Tongue (tissue), 2 donors: ENCODE results near the gene LZTS3. TPM values are rescaled to one million over a fixed set of nuclear protein-coding genes. Genes with fewer than 3 reads are reported as not detected.
"Not testable (repeated sequence)": the region's sequence is repeated elsewhere in the genome, so short reads cannot be mapped to it uniquely, and the experiment has no call there.

Source experiments
- DNase-seq: peaks from one replicate; pipeline ENCODE4 v3.0.0-alpha.2; 2015
- total RNA-seq: library from RNA; depleted of rRNA; stranded (reverse); fragments of >200 nt; gene quantifications from one replicate; pipeline ENCODE4 v1.2.3, GENCODE V29; 2014

Gene LZTS3
- 5.9 TPM for total RNA-seq

DNA sequence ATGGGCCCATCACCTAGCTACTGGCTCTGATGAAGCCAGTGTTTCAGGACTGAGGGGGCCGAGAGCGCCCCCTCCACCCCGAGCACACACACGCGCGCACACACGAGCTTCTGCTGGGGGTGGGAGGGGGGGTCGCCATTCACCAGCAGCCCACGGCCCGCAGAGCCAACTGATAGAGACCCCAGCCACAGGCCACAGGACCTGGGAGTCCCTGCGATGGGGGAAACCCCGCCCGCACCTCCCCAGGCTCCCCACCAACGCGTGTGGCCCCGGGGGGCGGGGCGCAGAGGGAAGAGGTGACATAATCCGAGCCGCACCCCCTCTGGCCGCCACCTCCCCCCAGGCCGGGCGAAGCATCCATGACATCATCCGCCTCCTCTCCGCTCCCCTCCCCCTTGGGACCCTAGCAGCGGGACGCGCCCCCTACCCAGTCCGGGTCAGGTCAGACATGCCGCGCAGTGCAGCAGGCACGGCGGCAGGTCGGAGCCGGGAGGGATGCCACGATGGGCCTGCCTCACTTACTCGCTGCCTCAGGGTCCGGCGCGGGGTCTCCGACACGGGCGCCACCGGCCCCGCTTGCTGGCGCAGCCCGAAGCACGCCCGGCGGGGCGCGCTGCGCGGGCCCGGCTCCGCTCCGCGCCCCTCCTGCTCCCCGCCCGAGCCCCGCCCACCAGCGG is at the start of gene LZTS3:
Gene LZTS3 (minus strand): TSS at position 617 of the 677 bp plus-strand sequence. CDS start 6,386 bp downstream, outside the sequence.
- peak; percentile 82 for DNase-seq

DNA sequence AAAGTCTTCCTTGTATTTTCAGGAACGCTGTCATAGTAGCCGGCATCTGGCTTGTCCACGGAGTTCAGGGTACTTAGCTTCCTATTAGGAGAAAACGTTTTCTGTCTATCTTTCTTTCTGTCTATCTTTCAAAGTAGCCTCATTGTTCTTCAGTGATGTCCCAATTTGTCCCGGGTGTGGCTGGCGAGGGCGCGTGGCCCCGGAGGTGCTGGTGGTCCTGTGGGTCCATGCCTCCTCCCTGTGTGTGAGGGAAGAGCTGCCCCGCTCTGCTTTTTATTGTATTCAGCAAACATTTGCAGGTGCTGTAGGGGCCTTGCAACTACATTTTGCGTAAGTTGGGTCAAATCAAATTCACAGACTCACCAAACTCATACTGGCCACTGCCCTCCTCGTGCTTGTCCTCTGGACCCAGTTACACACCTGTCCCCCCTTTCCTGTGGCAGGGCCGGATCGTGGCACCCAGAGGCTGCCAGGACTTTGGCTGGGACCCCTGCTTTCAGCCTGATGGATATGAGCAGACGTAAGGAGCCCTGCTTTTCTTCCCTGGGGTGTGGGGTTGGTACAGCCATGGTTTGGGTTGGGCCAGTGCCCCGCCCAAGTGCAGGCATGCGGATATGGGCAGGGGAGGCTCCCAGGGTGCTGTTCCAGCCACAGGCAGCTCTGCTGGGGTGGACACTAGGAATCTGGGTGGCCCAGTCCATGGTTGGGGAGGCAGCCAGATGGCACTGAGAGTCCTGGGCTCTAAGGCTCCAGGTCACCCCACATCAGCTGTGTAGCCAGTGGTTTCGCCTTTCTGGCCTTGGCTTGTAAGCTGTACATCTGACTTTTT is 48.3 kb upstream of the LZTS3 start:
- DNase-seq: no peak

DNA sequence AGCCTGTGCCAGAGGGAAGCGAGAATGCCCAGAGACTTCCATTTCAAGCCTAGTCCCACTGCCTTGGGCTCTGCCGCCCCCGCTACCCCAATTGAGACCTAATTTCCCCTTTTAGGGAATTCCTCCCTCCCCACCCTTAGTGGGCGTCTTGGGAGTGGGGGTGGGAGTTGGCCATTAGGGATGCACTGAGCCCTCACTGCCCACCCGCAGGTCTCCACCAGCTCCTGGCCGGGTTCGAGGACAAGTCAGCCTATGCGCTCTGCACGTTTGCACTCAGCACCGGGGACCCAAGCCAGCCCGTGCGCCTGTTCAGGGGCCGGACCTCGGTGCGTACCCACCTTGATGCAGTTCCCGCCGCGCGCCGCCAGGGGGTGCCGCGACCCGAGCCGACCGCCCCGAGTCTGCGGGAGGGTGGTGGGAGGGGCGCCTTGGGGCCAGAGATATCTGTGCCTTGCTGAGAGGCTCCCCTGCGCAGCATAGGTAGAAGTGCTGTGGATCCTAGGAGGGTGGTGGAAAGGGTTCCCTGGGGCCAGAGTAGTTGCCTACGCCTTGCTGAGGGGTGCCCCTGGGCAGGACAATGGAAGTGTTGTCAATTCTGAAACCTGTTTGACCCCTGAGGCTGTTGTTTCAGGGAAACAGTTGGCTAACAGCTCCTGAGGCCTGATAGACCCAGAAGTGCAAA is 45.1 kb upstream of the LZTS3 start:
- DNase-seq: peak; percentile 50

DNA sequence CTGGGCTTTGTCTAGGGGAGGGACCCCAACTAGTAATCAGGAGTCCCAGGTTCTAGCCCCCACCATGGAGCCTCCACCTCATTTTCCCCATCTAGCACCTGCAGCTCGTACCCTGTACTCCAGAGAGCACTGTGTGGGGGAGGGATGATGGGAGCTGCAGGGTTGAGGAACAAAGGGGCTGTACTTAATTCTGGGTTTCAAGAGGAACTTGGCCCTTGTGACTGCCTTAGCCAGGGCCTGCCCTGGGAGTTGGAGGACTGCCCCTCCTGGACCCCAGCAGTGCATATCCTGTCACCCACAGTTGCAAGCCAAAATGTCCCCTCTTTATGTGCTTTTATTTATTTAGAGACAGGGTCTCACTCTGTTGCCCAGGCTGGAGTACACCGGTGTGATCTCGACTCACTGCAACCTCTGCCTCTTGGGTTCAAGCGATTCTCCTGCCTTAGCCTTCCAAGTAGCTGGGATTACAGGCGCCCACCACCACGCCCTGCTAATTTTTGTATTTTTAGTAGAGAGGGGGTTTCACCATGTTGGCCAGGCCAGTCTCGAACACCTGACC is 42.1 kb upstream of the LZTS3 start:
- DNase-seq: not testable (repeated sequence)

DNA sequence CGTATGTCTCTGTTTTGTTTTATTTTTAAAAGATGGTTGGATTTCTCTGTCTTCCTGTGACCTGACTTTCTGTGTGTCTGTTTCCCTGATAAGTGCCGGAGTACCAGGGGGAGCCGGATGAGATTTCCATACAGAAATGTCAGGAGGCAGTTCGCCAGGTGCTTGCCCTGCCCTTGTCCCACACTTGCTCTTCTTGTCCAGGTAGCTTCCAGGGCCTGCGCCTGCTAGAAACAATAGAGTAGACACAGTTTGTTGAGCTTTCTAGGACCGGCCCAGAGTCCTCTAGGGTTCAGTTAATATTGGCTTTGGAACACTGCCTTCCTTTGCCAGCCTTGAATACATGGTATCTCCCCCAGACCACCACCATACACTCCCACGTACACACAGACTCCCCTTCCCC is 39.9 kb upstream of the LZTS3 start:
- no peak for DNase-seq

DNA sequence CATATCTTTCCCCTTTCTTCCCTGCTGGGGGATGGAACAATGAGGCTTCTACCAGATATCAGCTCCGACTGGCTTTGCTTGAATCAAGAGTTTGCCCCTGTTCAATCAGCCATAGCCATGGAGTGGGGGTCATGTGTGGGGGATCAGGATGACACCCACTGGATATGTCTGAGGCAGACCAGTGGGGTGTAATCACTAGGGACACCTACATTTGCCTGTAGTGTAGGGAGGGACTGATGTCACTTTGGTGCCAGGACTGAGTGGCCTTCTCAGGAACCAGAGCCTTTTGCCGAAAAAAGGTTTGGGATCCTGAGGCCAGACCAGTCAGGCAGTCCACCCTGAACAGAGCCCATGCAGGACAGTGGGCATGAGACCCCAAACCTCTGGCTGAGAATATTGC is 37.0 kb upstream of the LZTS3 start:
- no peak for DNase-seq

DNA sequence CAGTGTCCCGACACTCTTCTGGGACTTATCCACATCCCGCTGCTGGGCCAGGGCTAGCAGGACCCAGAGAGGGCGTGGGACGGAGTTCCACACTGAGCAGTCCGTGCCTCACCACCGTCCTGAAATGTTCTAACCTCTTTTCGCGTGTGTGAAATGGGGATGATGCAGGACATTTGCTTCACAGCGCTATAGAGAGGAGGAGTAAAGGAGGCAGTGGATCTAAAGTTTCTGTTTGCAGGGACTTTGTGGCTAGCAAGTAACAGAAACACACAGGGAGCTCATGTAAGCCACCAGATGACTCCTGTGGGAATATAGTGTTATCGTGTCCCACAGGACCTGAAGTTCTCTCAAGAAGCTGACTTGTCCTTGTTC is 36.6 kb upstream of the LZTS3 start:
- DNase-seq: no peak

DNA sequence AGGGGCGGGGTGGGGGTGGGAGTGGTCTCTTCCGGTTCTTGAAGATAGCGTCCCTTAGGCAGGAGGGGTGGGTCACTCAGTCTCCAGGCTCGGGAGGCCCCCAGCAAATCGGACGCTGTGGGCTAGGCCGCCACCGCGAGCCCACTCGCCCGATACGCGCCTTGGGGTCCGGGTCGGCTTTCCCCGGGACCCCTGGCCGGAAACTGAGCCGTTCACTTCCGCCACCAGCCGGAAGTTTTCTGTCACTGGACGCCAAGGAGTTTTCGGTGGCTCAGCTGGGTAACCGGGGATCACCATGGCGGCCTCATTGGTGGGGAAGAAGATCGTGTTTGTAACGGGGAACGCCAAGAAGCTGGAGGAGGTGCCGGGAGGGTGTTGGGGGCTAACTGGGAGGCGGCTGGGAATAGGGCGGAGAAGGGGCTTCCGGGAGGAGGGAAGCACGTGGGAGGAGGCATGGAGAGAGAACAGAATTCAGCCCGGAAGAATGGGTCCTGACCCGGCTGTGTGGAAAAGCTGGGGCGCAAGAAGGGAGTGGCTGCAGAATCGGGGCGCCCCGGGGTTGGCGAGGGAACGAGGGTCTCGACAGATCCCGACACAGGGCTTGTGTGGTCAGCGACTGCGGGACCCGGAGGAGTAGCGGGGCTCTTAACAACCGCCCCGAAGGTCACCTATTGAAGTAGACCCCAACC is 36.1 kb upstream of the LZTS3 start, which contains the start of gene ITPA:
Gene ITPA (plus strand): TSS at position 242 of the 689 bp plus-strand sequence. CDS start 54 bp downstream, at position 296.
- DNase-seq: peak; percentile 75

DNA sequence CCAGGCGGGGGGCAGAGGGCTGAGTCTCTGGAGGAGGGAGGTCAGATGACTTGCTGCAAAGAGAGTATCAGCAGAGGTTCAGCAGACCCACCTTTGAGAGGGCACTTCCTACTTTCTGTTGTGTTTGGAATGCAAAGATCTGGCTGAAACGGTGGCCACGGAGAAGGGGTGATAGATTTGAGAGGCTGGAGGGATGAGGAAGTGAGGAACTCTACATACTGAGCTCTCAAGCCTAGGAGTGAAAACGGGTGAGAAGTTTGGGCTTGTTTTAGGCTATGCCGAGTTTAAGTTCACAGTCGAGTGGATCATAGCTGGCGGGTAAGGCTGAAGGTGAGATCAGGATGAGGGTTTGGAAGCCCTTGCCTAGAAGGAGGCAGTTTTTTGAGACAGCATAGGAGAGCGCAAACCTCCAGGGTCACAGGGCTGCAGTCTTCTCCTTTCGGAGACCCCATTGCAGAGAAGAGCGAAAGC is 35.5 kb upstream of the LZTS3 start:
- no peak for DNase-seq

DNA sequence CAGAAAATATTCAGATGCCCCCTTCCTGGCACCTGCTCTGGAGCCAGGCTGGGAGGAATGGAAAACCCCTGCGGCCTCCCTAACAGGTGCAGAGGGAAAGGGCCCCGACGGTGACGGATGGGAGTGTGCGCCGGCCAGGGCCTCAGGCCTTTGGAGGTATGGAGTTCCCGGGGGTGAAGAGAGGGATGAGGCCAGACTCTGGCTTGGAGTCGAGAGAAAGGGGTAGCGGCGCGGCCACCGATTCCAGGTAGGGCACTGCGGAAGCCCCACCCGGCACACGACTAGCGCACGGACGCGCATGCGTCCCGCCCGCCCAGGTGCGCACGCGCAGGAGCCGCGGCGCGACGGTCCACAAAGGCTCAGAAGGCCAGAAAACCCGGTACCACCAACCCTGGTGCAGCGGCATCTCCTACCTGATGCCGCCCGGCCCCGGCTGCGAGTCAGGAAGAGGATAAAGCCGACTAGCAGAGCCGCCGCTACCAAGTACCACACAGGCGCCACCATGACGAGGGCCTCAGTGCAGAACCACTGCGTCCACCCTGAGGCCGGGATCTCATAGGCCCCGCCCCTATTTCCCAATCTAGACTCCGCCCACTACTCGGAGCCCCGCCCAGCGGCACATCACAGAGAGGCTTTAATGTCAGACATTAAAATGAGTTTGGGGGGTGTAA is 30.9 kb upstream of the LZTS3 start, which contains the start of gene DDRGK1:
Gene DDRGK1 (minus strand): TSS at position 559 of the 671 bp plus-strand sequence. CDS start 55 bp downstream, at position 504.
- DNase-seq: peak; percentile 93

DNA sequence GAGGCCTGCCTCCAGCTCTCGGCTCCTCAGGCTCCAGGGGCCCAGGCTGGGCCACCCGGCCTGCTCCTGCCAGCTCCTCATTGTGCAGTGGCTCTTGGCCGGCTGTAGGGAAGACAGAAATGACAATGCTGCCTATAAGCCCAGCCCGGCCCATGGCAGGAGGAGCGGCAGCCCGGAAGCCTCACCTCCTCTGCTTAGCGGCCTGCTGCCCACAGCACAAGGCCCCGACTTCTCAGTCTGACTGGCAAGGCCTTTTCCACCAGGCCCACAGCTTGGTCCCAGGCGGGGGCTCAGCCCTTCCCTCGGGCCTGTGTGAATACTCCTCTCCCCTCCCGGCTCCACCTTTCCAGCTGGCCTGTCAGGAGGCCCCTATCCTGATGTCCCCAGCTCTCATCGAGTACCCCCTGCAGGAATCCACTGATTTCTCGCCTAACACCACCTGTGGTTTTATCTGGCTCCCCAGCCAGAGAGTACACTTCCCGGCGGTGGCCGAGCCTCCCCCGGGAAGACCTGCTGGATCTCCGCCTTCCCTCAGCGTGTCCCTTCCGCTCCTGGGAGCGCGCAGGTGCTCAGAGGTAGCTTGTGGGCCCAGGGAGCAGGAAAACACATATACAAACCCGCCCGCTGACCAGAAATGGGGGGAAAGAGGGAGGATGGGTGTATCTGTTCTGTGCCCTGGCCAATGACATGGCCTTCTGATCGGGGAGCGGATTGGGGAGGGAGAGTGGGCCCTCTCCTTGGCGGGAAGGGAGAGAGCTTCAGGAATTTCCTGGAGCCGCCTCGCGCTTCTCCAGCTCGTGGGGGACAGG is 30.2 kb upstream of the LZTS3 start:
- no peak for DNase-seq

DNA sequence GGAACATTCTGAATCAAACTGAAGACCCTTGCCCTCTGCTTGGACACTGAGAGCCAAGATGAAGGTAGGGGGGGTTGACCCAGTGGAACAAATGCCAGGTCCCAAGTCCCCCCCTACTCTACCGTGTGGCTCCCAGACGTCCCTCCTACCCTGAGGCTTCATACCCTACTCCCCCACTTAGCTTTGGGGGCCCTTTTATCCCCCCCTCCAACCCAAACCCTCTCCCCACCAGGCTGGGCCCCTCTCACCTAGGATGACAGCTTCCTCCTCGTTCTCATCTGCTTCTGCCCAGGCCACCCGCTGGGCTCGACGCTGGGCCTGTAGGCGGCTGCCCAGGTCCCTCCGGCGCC is 29.6 kb upstream of the LZTS3 start:
- no peak for DNase-seq

DNA sequence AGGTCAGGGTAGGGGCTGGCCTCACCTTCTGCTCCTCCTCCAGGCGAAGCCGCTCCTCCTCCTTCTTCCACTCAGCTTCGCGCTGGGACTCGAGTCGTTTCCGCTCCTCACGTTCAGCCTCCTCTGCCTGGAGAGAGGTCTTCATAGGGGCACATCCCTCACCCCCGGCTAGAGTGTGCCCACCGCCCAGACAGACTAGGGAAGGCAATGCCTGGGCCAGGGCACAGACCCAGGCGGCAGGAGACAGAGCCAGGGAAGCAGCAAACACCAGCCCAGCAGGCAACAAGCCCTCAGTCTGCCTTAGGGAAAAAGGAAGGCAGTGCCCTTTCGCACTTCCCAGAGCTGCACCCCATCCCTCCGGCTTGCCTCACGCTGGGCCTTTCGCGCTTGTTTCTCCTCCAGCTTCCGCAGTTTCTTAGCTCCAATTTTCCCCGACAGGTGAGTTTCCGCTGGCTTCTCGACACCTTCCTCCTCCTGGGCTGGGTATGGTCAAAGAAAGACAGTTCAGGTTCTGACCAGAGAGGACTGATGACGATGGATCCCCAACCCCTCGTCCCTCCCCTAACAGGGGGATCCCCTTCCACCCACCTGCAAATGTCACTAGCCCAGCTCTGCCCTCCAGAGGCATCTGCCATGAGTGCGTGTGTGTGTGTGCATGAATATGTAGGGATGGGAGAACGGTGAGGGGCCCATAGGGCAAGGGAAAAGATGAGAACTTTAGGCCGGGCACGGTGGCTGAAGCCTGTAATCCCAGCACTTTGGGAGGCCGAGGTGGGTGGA is 26.8 kb upstream of the LZTS3 start:
- DNase-seq: no peak

DNA sequence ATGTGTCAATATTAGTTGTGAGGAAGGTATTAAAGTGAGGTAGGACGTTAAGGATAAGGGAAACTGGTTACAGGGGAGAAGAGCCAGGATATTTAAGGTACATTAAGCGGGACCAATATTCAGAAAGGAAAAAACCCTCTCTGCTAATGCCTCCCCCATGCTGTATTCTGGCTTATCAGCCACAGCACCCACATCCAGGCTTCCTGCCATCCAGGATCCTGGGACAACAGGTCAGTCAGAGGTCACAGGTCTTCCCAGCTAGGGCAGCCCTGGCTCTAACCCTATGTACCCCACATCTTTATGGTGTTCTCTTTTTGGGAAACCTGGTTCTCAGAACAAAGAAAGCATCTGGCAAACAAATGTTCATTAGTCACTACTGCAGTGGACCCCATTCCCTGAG is 25.9 kb upstream of the LZTS3 start:
- no peak for DNase-seq

DNA sequence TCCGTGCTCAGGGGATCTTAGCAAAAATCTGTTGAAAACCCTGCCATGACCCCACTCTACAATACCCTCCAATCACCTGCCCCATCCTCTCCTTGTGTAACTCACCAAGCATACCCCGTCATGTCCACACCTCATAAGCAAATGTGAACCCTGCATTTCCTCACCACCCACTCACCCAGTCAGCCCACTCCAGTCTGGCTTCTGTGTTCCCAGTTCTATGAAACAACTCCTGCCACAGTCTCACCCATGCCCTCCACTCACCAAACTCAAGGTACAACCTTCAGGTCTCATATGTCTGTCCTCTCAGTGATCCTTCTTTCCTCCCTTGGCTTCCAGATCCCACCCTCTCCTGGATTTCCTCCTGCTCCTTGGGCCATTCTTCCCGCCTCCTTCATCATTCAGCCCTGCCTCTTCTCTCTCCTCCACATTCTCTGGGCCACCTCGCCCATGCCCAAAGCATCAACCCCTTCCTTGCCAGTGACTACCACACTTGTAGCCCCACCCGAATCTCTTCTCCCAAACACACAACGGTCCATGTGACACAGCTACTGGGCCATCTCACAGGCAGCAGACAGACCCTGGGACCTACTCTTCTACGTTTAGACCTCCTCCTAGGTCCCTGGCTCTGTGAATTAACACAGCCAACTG is 22.4 kb upstream of the LZTS3 start:
- no peak for DNase-seq

DNA sequence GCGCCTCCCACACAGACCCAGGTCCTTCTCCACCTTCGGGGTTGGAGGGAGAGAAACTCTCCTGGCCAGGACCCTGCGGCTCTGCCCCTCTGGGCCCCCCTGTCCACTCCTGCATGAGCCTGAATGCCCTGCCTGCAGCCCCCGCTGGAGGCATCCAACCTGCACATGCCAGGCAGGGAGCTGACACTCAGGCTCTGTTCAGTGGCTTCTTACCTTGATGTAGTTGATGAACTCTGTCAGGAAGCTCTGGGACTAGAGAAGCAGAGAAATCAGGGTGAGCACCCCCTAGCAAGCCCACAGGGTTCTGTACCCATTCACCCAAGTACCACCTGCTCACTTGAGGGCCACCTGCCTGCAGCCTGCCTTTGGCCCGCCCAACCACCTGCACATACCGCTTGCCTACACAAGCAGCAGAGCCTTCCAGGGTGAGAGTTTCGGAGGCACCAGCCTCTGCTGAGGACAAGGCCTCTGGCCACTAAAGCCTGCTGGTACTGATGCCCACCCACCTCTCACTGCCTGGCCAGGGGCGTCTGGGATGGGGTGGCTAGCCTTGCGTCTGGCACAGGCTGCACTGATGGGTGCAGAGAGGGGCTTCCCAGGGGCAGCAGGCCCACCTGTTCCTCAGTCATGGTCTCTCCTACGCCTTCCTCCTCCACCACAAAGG is 21.4 kb upstream of the LZTS3 start:
- no peak for DNase-seq

DNA sequence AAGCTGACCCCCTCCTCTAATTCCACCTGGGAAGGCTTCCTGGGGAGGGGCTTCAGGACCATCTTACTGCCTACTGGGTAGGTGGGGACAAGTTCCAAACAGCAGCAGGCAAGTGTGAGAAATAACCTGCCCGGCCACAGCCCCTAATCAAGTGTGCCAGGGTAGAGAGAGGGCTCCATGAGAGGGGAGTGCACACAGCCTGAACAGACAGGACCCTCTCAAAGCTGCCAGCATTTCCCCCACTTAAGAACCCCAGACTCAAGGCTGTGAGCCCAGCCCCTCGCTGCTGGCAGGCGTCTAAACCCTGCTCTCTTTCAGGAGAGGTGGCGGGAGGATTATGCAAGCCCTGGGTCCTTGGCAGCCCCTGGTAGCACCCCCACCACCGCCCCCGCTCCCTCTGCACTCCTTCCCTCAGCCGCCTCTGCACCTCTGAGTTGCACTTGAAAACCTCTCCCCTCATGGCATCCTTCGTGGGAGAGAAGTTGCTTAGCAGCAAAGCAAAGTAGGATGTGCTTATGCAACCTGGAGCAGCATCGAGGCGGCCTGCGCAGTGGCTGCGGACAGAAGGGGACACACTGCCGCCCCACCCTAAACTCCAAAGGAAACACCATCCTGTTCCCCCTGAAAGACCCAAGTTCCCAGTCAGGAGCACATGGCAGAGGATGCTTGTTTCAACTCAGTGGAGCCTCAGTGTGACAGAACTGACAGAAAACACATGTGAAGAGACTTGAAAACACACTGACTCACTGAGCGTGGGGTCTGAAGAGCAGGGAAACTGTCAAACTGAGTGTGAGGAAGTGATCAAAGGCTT is 20.7 kb upstream of the LZTS3 start:
- no peak for DNase-seq
